GM21526 (cell line): Measurements from ENCODE around the gene DIP2B.

ENCODE experiments used
- ATAC-seq: cut with Tn5 transposase; IDR thresholded peaks from one replicate; pipeline ENCODE4 v1.9.1; 2021; ENCODE audit warnings: moderate library complexity; ENCODE audit not compliant: unreplicated experiment, low FRiP score

The DIP2B gene

GRCh38 chr12:50571786-50572185 is 67.0 kb downstream of the DIP2B start:
- ATAC-seq, result no peak

- no peak for ATAC-seq
Observed at GRCh38 chr12:50572287-50572686, 67.5 kb downstream of the DIP2B start.

- no peak for ATAC-seq
Observed at GRCh38 chr12:50572760-50573159, 68.0 kb downstream of the DIP2B start.

- no peak for ATAC-seq
Observed at GRCh38 chr12:50573271-50573670, 68.5 kb downstream of the DIP2B start.

GRCh38 chr12:50574601-50575348 is 70.0 kb downstream of the DIP2B start:
- no peak for ATAC-seq

- no peak for ATAC-seq
Observed at GRCh38 chr12:50579757-50580267, 75.0 kb downstream of the DIP2B start.

GRCh38 chr12:50580436-50580835 is 75.7 kb downstream of the DIP2B start:
- ATAC-seq, result no peak

- no peak for ATAC-seq
Observed at GRCh38 chr12:50581226-50582184, 76.7 kb downstream of the DIP2B start.

- no peak for ATAC-seq
Observed at GRCh38 chr12:50584135-50584534, 79.3 kb downstream of the DIP2B start.

- no peak for ATAC-seq
Observed at GRCh38 chr12:50589650-50590435, 85.1 kb downstream of the DIP2B start.

- ATAC-seq, result no peak
Observed at GRCh38 chr12:50590869-50591268, 86.1 kb downstream of the DIP2B start.

- ATAC-seq, result no peak
Observed at GRCh38 chr12:50595667-50596066, 90.9 kb downstream of the DIP2B start.

GRCh38 chr12:50597200-50598195 is 92.7 kb downstream of the DIP2B start:
- peak; percentile 81 for ATAC-seq

GRCh38 chr12:50598321-50598862 is 93.6 kb downstream of the DIP2B start:
- ATAC-seq, result no peak

- ATAC-seq, result no peak
Observed at GRCh38 chr12:50599366-50600095, 94.7 kb downstream of the DIP2B start.

GRCh38 chr12:50600364-50600763 is 95.6 kb downstream of the DIP2B start:
- no peak for ATAC-seq

GRCh38 chr12:50603817-50604639 is 99.2 kb downstream of the DIP2B start:
- no peak for ATAC-seq

GRCh38 chr12:50604640-50604920 is 99.8 kb downstream of the DIP2B start:
- no peak for ATAC-seq
